GM18526 (cell line): ENCODE data around the gene COL24A1.

ENCODE experiments used
- POLR2A ChIP-seq: IDR thresholded peaks from 3 replicates; pipeline ENCODE4 v1.6.1; 2011; ENCODE audit not compliant: insufficient read length; ENCODE audit errors: extremely low read depth

COL24A1 gene

DNA sequence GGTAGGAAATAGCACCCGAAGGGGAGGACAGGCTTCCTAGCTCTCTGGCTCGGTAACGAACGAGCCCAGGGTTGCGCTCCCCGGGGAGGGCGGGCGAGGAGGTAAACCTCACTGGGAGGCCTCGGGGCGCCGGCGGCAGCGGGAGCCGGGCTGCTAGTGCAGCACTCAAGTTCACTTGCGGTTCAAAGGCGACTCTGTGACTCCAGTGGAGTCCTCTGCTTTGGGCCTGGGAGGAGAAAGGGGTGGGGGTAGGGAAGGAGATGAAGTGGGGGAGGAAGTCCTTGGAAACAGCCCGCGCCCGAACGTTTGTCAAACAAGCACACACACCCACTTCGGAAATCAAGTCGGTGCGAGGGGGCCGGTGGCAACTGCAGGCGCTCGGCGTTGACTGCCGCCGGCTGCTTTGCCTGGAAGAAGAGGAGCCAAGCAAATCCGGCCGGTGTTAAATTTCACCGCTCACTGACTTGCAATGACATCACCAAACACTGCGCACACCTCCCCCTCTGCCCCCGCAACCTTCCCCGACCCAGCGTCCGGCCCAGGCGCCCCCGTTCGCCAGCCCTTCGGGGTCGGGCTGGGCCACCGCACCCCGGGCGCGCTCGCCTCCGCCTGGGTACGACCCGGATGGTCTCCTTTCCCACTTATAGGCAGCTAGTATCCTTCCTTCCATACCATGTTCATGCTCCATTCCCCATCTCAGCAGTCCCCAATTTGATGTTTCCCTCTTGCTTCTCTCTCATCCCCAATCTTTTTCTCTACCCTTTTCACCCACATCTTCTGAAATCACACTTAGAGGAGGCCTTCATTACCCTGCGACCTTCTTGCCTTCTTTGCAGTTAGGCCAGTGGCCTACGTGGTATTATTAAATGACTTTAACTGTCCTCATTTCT lies at the start of gene COL24A1:
Gene COL24A1 (minus strand): TSS at position 207 of the 890 bp plus-strand sequence. CDS start 376 bp downstream, outside the sequence.
- no peak for TF ChIP-seq POLR2A

DNA sequence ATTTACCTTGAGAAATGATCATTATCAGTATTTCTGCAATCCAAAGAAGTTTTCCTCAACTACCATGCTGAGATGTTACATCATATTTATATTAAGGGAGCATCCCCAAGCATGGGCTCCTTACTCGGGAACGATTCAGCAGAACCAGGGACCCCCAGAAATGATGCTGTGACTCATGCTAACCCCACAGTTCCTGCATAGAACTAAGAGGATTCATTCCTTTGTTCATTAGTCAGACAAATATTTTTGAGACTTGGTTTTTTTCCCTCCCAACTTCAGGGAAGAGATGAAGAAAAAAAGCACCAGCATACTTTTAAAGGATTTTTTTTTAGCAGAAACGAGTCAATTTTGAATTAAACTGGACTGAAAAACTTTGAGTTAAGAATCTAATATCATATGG lies 49.2 kb upstream of the COL24A1 start:
- TF ChIP-seq POLR2A = no peak

DNA sequence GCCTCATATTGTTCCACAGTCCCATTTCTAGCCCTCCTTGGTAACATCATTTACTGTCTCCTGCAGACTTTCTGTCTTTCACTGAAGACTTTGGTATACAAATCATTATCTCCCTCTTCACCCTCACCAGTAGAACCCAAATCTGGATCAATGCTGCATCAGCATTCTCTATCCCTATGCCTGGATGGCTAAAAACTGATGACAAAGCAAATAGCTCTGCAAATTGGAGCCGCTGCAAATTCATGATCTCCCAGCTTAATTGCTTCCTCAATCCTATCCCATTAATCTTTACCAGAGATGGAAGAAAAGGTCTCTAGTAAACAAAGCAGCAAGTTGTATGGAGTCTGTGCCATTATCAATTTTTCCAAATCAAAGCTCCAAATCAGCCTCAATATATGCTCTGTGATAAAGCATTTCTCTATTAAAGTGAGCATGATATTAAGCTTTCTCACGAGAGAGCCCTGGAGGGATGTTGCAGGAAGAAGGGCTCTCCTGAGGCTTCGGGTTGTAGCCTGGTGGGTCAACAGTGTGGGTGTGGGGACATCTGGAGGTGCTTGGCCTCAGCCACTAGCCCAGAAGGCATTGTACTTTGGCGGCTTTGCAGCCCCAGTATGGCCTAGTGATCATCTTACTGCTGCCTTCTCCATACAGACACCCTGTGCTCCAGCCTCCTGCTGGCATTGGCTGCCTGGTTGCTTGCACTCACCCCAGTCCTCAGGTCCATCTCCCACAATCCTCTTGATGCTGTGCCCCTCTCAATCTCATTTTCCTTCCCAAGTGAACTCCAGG lies 46.2 kb upstream of the COL24A1 start:
- TF ChIP-seq POLR2A = no peak

DNA sequence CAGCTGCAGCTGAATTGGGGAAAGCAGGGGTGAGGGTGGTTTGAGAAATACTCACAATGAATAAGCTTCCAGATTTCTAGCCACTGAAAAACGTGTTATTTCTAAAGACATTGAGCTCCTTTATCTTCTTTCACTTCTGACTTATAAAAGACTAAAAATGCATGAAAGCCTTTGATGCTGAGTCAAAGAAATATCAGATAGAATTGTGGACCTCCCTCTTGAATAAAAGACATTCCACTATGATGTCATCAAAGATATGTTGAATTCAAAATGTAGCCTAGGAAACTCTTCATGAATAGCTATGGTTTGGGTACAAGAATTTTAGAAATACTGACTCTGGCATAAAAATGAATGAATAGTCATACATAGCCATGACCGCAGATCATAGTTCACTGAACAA lies 44.7 kb upstream of the COL24A1 start:
- TF ChIP-seq POLR2A = no peak

DNA sequence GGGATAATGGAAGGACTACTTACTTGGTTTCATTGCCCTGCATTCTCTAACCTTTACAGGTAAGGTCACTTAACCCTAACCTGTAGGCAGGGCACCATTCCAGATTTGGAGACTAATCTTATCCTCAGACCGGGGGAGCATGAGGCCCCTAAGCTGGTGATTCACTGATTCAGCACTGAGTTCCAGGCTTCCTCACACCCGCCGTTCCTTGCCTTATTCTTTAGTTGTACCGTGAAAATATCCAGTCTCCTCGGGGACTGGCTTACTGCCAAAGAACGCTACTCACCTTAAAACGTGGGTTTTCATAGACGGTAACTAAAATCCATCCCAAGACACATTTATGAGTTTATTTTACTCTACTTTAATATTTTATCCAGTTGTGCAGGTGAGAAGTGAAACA lies 44.3 kb upstream of the COL24A1 start:
- TF ChIP-seq POLR2A = no peak

DNA sequence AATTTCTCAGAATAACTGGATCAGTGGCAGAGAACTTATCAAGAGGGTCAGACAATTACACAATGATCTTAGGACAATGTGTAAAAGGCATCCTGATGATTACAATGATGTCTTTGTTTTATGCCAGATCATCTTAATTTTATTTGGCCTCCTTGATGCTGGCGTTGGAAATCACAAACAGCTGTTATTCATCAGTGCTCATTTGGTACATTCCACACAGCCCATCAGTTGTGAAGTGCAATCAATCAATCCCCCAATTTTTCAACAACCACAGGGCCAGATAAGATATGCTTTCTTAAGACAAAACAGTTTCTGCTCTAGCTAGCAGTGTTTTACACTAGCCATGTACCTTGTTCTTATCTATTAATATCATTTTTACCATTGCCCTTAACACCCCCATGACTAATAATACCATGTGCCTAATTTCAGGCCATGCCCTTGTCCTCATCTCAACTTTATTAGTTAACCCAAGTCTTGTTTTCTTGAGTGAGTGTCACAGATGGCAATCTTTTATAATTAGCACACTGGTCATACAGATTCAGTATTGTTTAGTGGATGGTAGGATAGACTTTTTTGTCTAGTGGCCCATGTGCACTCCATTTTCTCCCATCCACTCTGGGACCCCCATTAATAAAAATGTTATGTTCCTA lies 40.8 kb upstream of the COL24A1 start:
- no peak for TF ChIP-seq POLR2A

DNA sequence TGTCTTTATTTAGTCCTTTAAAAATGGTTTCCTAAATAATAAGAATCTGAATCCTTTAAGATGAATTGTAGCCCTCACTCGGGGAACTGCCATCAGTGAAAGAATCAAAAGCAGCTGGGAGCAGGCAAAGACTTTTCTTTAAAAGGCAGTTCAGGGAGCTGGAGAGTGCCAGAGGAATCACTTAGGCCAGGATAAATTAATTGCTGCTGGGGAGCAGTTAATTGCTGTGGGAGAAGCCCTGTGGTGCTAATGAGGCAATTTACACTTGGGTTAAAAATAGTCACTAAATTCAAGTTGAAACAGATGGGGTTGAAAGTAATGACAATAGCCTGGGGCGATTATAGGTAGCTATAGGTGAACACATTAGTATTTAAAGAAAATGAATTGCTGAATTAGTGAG lies 38.7 kb upstream of the COL24A1 start:
- TF ChIP-seq POLR2A = no peak

DNA sequence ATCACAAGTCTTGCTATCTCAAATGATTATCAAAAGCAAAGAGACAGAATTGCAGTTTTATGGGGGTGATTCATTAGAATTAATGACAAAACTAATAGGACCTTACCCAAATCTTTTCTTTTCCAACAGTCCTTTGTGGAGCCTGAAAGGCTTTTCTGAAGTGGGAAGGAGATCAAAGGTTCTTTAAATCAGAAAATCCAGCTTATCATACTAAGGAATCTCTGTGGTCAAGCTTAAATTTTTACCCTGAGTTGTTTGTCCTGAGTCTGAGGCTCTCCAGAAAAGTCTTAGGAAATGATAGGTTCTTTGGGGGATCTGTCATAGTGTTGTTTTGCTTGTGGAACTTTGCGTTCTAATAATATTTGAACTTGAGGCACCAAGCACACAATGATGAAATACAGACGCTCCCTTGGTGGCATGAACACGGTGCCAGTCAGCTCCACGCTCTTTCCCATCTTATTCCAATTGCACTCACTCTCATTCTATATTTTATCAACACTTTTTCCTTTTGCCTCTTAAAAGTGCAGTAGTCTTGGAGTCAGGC lies 38.0 kb upstream of the COL24A1 start:
- no peak for TF ChIP-seq POLR2A

DNA sequence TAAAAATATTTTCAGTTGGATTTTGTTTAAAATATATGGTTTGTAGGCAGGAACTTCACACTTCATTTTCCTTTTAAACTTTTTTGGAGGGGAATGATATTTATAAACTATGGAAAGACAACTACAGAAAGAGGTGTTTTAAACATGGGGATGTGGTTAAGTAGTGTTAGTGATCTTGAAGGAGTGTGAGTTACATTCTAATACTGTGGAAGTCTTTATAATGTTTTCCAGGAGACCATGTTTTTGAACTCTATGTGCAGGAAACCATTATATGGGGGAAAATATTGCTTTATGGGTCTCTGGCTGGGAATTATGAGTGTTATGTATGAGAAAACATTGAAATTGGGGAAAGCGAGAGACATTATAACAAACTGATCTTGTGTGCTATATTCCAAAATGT lies 35.8 kb upstream of the COL24A1 start:
- no peak for TF ChIP-seq POLR2A

DNA sequence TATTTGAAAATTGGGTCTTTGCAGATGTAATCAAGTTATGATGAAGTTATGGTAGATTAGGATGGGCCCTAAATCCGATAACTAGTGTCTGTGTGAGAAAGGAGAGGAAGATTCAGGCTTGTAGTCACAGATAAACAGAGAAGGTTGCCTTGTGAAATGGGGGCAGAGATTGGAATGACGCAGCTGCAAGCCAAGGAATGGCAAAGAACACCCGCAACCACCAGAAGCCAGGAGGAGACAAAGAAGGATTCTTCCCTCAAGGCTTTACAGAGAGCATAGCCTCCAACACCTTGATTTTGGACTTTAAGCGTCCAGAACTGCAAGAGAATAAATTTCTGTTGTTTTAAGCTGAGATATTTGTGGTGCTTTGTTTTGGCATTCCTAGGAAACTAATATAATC lies 35.4 kb upstream of the COL24A1 start:
- no peak for TF ChIP-seq POLR2A

DNA sequence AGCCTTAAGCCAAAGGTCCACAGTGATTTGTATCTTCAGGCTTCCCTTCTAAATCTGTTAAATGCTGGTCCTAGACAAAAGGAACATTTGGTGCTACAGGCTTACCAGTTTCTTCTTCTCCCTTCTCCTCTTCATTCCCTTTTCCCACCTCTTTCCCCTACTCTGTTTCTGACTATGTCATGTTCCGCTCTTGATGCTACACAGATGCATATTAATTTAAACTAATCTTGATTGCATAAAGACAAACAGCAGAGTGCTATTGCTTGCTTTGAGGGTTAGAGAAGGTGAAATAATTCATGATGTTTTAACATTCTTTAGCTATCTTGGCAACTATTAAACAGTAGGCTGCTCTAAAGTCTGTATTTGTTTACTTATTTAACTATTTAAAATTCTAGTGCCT lies 34.3 kb upstream of the COL24A1 start:
- TF ChIP-seq POLR2A = no peak

DNA sequence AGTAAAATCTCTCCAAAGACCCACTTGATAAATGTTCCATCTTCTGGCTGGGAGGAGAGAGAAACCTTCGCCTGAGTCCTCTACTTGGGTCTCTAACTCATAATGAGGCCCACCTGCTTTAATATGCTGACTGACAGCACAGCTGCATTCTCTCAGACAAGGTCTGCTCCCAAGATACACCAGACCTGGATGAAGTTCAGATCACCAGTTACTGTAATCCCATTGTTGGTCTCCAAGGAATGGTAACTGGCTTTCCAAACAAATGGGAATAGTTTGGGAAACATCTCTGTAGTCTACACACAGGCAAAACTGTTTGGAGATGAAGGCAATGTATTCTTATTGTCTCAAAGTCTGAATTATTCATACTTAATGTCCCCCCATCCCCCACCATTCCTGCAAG lies 27.9 kb upstream of the COL24A1 start:
- no peak for TF ChIP-seq POLR2A

DNA sequence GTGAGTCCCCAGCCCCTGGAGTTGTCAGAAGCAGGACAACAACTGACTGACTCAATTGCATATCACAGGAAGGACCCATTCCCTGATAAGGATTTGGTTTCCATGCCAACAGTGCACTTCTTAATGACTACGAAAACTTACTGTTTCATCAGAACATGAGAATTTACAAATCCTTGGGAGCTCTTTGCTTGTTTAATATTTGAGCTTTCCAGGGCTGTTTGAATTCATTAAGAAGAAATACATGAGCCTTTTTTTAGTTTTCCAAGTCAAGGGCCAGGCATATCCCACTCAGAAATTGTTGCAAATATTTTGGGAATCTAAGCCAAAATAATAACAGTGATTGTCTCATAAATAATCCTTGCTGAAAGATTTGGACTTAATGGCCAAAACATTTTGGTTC lies 27.2 kb upstream of the COL24A1 start:
- no peak for TF ChIP-seq POLR2A

DNA sequence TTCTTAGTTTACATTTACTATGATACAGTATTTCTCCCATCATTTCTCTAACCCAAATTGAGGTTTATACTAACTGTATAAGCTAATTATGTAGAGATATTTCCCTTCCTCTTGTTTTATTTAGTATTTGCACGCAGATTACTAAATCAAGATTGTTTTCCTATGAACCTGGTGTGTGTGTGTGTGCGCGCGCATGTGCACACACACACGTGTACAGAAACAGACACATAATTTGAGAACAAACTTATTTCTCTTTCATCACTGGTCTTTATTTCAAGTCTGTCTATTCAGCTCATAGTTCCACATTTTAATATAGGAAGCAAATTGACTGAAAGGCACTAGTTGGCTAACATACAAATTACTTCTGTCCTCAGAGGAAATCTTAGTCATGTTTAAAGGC lies 19.7 kb upstream of the COL24A1 start:
- TF ChIP-seq POLR2A = no peak

DNA sequence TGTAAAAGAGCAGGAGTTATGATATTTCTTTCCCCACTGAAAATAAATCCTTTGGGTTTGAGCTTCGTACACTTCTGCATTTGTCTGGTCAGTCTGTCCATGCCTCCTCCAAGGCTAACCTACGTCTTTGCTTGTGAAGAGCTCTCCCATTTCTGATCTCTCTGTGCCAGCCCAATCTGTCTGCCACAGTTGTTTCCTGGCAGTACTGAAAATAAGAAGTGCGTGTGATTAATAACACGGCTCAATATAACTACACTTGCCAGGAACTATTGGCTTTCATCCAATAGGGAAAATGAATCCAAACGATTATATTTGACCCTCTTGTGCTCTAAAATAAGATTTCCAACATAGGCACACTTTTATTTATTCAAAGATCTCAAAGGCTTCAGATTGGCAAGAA lies 19.2 kb upstream of the COL24A1 start:
- no peak for TF ChIP-seq POLR2A
